Measurements from ENCODE around the gene PTPRM.

Gene PTPRM

DNA sequence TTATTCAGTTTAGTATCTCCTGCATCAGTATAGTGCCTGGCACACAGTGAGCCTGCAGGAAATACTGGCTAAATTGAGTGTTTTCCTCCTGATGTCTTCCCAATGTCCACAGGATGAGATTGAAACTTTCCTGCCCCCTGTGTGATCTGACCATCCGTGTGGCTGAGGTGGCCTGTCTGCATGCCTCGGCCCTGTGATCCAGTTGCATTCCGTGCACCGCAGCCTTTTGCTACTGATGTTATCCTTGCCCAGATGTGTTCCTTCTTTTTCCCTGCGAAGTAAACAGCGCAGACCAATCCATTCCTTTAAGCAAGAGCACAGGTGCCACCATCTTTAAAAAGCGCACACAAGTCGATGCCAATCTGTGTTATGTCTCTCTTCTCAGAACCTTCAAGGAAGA, 462.6 kb downstream of the PTPRM start:
- no peaks in the 10 kb centered on the region for H3K9me3 ChIP-seq
- H3K36me3 ChIP-seq, result no peaks in the 10 kb centered on the region
- intact Hi-C loops (cut with DNase I; ENCODE audit: low total_unique reads), result no loop called here
- no peak for DNase-seq
- no peaks in the 10 kb centered on the region for H3K27me3 ChIP-seq
- H3K4me1 ChIP-seq, result no peaks in the 10 kb centered on the region
- TF ChIP-seq, protein P1, sequence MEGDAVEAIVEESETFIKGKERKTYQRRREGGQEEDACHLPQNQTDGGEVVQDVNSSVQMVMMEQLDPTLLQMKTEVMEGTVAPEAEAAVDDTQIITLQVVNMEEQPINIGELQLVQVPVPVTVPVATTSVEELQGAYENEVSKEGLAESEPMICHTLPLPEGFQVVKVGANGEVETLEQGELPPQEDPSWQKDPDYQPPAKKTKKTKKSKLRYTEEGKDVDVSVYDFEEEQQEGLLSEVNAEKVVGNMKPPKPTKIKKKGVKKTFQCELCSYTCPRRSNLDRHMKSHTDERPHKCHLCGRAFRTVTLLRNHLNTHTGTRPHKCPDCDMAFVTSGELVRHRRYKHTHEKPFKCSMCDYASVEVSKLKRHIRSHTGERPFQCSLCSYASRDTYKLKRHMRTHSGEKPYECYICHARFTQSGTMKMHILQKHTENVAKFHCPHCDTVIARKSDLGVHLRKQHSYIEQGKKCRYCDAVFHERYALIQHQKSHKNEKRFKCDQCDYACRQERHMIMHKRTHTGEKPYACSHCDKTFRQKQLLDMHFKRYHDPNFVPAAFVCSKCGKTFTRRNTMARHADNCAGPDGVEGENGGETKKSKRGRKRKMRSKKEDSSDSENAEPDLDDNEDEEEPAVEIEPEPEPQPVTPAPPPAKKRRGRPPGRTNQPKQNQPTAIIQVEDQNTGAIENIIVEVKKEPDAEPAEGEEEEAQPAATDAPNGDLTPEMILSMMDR (IDR thresholded peaks at IDR 0.05), result no peak
- no peak overlapping the region for H3K27ac ChIP-seq
- no peak overlapping the region for H3K4me3 ChIP-seq

DNA sequence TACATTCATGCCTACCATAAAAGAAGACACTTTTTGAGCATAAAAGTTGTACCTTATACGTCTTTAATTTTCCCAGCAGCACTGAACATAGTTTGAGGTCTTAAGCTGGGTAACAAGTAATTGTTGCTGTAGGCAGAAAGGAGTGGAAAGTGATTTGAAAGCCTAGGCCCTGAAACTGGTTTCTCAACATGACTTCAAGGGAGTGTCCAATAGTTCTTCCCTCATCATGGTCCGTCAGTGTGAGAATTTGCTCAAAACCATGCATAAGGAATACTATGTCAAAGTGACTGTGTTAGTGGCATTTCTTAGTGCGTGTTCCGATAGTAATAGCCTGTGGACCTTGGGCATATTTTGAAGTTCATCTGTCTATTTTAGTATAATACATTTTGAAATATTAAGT, 463.1 kb downstream of the PTPRM start:
- Histone ChIP-seq H3K4me1 (no peaks in the 10 kb centered on the region), H3K36me3 (no peaks in the 10 kb centered on the region), H3K27me3 (no peaks in the 10 kb centered on the region), H3K9me3 (no peaks in the 10 kb centered on the region), H3K27ac (no peak overlapping the region), H3K4me3 (no peak overlapping the region)
- intact Hi-C loops (cut with DNase I; ENCODE audit: low total_unique reads), result no loop called here
- TF ChIP-seq, protein P1 (IDR thresholded peaks at IDR 0.05), result no peak
- no peak for DNase-seq

DNA sequence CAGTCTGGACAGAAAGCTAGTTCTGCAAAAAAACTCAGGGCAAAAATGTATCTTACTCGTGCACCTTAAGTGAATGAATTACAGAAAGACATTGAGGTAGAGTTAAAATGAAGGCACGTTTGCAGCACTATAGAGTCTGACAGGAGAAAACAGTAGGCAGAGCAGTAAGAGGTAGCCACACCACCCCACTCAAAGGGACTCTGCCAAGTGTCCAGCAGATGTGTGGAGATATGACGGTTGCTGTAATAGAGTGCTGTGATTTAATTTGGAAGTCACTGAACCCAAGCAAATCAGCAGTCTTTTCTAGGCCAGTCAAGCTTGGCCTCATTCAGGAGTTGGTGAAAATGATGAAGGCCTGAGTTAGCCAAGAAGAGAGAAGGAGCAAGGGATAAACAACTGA, 464.4 kb downstream of the PTPRM start:
- DNase-seq, result no peak
- no peaks in the 10 kb centered on the region for H3K36me3 ChIP-seq
- no peaks in the 10 kb centered on the region for H3K4me1 ChIP-seq
- H3K27ac ChIP-seq, result no peak overlapping the region
- TF ChIP-seq, protein P1 (IDR thresholded peaks at IDR 0.05), result no peak
- H3K9me3 ChIP-seq, result no peaks in the 10 kb centered on the region
- no peak overlapping the region for H3K4me3 ChIP-seq
- H3K27me3 ChIP-seq, result no peaks in the 10 kb centered on the region
- intact Hi-C loops (cut with DNase I; ENCODE audit: low total_unique reads), result no loop called here

DNA sequence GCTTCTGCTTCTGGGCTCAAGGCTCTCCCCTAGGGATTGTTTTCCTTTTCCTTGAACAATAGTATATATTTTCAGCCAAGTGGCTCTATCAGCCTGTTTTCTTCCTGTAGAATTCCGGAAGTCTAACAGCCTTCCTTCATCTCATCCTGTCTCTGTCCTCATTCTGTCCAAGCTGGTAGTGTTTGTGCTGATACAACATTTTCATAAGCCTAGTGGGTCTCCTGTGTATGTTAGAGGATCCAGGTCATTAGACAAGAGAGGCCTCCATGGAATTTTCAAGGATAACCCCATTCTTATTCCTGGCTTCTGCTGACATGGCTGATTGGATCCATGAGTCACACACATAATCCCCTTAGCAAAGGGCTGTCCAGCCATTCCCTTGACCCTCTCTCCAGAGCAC, 467.6 kb downstream of the PTPRM start:
- intact Hi-C loops (cut with DNase I; ENCODE audit: low total_unique reads), result no loop called here
- Histone ChIP-seq H3K27me3 (no peaks in the 10 kb centered on the region), H3K27ac (no peak overlapping the region), H3K36me3 (no peaks in the 10 kb centered on the region), H3K9me3 (no peaks in the 10 kb centered on the region), H3K4me1 (peaks cover 0 to 4% (median 0%) of the 10 kb centered on the region in 4 donors), H3K4me3 (no peak overlapping the region)
- no peak for DNase-seq
- TF ChIP-seq, protein P1 (IDR thresholded peaks at IDR 0.05), result no peak

DNA sequence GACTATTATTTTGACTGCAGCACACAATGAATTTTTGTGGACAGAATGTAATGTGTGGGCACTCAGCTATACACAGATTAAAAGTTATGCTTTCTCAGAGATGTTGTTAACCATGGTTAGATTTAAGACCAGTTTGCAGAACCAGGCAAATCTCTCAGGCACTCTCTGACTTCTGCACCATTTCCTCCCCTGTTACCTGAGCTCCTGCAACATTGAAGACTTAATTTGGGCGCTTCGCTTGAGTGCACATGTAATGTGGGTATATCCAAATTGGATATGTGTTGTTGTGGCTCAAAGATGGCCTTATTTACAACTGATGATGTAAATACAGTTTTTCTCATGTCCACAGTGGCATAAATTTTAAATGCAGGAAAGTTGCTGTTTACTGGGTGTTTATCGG, 469.4 kb downstream of the PTPRM start:
- DNase-seq, result no peak
- Histone ChIP-seq H3K27ac (no peak overlapping the region), H3K27me3 (no peaks in the 10 kb centered on the region), H3K9me3 (no peaks in the 10 kb centered on the region), H3K4me3 (no peak overlapping the region), H3K4me1 (peaks cover 0 to 4% (median 0%) of the 10 kb centered on the region in 4 donors), H3K36me3 (no peaks in the 10 kb centered on the region)
- intact Hi-C loops (cut with DNase I; ENCODE audit: low total_unique reads), result no loop called here
- TF ChIP-seq, protein P1 (IDR thresholded peaks at IDR 0.05), result no peak

DNA sequence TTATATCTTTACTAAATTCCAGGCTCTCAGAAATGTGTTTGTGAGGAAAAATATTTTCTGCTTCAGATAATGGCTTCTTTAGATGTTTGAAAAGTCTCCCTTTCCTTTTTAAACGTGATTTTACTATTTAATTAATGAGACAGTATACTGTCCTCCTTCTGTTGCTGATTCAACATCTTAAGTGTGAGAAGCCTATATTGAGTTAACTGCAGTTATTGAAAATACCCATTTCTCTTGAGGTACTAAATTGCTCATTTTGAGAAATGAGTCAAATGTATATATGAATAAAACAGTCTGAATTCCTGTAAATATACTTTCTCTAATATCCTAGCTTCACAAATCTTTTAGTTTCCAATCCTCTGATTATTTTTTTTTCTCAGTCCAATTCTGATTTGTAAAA, 470.2 kb downstream of the PTPRM start:
- TF ChIP-seq, protein P1 (IDR thresholded peaks at IDR 0.05), result no peak
- Histone ChIP-seq H3K4me3 (no peak overlapping the region), H3K36me3 (no peaks in the 10 kb centered on the region), H3K4me1 (peaks cover 0 to 4% (median 0%) of the 10 kb centered on the region in 4 donors), H3K9me3 (no peaks in the 10 kb centered on the region), H3K27me3 (no peaks in the 10 kb centered on the region), H3K27ac (no peak overlapping the region)
- intact Hi-C loops (cut with DNase I; ENCODE audit: low total_unique reads), result no loop called here
- DNase-seq, result no peak

All from tibial artery (tissue), 4 donors.